Brain microvascular endothelial cell (primary cell): ENCODE results near the gene CAMTA1.

Experiments
- DNase-seq: peaks from one replicate; pipeline ENCODE4 v3.0.0-alpha.2; 2020
- H3K27ac ChIP-seq: fragments of 250-450 bp; sonication (Bioruptor Pico); 2 replicates; pipeline ENCODE4 v1.5.1; 2020; ENCODE audit warnings: mild to moderate bottlenecking, moderate library complexity
- H3K27me3 ChIP-seq: fragments of 250-450 bp; sonication (Bioruptor Pico); replicated peaks from 2 replicates; pipeline ENCODE4 v1.5.1; 2020; ENCODE audit warnings: mild to moderate bottlenecking
- H3K36me3 ChIP-seq: fragments of 250-450 bp; sonication (Bioruptor Pico); replicated peaks from 2 replicates; pipeline ENCODE4 v1.5.1; 2020; ENCODE audit warnings: mild to moderate bottlenecking
- H3K4me3 ChIP-seq: 2 replicates; pipeline ENCODE4 v1.5.1; 2011; ENCODE audit warnings: low read depth, mild to moderate bottlenecking, control low read depth, low read length, moderate library complexity
- in situ Hi-C: cut with HindIII; loops from 2 replicates; pipeline ENCODE4 v1.10.0; 2017; ENCODE audit warnings: low sequenced_read_pairs, low pct_ligation_motif_present
- TF ChIP-seq, protein P1 (sequence below): IDR thresholded peaks from 2 replicates; pipeline ENCODE4 v1.5.1; 2011; ENCODE audit warnings: low read depth, mild to moderate bottlenecking, moderate library complexity, low read length, control low read depth, inconsistent platforms; ENCODE audit errors: missing control alignments

The CAMTA1 gene

DNA sequence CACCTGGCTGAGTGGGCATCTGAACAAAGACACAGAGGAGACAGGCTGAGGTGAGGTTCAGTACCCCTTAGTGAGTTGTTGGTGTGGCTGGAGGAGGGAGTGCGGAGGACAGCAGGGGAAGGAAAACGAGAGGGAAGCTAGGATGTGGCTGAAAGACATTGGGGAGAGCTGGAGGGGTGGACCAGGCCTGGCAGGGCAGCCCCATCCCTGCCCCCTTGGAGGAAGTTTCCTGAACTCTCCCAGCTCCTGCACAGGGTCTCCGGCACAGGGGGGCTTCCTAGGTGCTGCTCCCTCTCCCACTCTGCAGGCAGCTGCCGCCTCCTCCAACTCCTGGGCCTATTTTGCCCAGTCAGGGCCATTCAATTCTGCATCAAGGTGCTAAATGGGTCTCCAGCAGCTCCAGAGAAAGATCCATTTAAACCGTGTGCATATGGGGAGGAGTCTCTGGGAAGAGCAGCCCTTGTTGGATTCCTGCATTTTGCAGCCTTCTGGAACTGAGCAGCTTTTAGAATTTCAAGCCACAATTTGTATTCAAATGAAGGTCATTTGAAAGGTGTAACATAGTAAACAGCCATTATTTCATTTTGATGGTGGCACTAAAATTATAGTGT is 193.9 kb downstream of the CAMTA1 start:
- no peak for DNase-seq
- TF ChIP-seq, protein P1, sequence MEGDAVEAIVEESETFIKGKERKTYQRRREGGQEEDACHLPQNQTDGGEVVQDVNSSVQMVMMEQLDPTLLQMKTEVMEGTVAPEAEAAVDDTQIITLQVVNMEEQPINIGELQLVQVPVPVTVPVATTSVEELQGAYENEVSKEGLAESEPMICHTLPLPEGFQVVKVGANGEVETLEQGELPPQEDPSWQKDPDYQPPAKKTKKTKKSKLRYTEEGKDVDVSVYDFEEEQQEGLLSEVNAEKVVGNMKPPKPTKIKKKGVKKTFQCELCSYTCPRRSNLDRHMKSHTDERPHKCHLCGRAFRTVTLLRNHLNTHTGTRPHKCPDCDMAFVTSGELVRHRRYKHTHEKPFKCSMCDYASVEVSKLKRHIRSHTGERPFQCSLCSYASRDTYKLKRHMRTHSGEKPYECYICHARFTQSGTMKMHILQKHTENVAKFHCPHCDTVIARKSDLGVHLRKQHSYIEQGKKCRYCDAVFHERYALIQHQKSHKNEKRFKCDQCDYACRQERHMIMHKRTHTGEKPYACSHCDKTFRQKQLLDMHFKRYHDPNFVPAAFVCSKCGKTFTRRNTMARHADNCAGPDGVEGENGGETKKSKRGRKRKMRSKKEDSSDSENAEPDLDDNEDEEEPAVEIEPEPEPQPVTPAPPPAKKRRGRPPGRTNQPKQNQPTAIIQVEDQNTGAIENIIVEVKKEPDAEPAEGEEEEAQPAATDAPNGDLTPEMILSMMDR = no peak

DNA sequence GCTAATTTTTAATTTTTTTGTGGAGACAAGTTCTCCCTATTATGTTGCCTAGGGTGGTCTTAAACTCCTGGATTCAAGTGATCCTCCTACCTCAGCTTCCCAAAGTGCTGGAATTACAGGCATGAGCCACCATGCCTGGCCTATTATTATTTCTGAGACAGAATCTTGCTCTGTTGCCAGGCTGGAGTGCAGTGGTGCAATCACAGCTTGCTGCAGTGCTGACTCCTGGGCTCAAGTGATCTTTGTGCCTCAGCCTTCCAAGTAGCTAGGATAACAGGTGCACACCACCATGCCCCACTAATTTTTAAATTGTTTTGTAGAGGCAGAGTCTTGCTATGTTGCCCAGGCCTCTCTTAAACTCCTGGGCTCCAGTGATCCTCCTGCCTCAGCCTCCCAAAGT is 196.3 kb downstream of the CAMTA1 start:
- no peaks in the 10 kb centered on the region for H3K27me3 ChIP-seq
- no peaks in the 10 kb centered on the region for H3K36me3 ChIP-seq
- TF ChIP-seq, protein P1 = no peak
- H3K4me3 ChIP-seq = no peak overlapping the region
- DNase-seq = no peak
- no peak overlapping the region for H3K27ac ChIP-seq
- in situ Hi-C loops = no loop called here

More for the DNA sequence above, 193.9 kb downstream of the CAMTA1 start:
- in situ Hi-C loops = no loop called here
- Histone ChIP-seq H3K4me3 (no peak overlapping the region), H3K36me3 (no peaks in the 10 kb centered on the region), H3K27ac (no peak overlapping the region), H3K27me3 (no peaks in the 10 kb centered on the region)

DNA sequence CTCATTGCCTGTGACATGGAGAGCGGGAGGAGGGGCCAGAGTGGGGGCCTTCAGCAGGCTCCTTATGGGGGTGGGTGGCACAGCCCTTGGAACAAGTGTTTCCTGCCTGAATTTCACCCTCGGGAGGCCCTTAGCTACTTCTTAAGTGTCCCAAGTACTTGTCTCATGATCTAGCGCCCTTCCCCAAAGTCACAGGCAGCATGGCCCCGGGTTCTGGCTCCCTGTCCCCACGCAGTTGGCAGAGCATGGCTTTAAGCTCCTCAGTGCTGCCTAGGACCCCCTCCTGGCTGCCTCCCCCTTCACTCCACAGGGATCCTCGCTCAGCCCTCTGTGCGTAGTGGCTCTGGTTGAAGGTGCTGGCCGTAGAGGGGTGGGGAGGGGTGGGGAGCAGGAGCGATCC is 197.2 kb downstream of the CAMTA1 start:
- no peak overlapping the region for H3K4me3 ChIP-seq
- TF ChIP-seq, protein P1 = no peak
- H3K27me3 ChIP-seq = no peaks in the 10 kb centered on the region
- no peak overlapping the region for H3K27ac ChIP-seq
- DNase-seq = no peak
- H3K36me3 ChIP-seq = no peaks in the 10 kb centered on the region
- in situ Hi-C loops = no loop called here

DNA sequence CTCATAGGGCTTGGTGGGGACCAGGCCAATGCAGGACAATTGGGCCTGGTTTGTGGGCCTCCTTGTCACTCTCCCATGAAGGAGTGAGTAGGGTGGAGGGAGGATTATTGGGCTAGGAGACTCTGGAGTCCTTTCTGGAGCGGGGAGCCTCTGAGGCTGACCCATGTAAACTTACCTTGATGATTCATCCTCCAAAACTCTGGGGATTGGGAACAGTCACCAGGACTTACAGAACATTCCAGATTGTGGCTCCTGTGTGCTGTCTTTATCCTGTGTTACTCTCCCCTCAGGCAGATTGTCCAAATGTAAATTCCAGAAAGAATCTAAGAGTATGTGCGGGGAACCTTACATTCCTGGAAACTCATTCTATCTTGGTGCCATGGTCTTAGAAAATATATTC is 197.6 kb downstream of the CAMTA1 start:
- H3K36me3 ChIP-seq = no peaks in the 10 kb centered on the region
- no peak overlapping the region for H3K27ac ChIP-seq
- H3K27me3 ChIP-seq = no peaks in the 10 kb centered on the region
- in situ Hi-C loops = no loop called here
- H3K4me3 ChIP-seq = no peak overlapping the region
- TF ChIP-seq, protein P1 = no peak
- DNase-seq = no peak

DNA sequence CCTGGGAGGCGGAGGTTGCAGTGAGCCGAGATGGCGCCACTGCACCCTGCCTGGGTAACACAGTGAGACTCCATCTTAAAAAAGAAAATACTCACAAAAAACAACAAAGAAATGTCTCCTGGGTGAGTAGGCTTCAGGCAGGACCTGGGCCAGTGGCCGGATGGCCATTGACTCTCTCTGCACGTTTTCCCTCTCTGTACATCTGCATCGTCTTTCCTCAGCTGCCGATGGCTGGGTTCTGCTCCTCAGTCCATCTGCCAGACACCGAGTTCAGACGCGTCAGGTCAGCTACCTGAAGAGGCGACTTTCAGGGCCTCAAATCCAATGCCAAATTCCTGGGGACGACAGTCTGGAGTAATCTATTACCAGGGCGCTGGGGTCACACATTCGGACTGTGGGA is 199.3 kb downstream of the CAMTA1 start:
- in situ Hi-C loops = no loop called here
- no peaks in the 10 kb centered on the region for H3K27me3 ChIP-seq
- H3K36me3 ChIP-seq = no peaks in the 10 kb centered on the region
- H3K27ac ChIP-seq = no peak overlapping the region
- no peak for DNase-seq
- TF ChIP-seq, protein P1 = no peak
- no peak overlapping the region for H3K4me3 ChIP-seq

DNA sequence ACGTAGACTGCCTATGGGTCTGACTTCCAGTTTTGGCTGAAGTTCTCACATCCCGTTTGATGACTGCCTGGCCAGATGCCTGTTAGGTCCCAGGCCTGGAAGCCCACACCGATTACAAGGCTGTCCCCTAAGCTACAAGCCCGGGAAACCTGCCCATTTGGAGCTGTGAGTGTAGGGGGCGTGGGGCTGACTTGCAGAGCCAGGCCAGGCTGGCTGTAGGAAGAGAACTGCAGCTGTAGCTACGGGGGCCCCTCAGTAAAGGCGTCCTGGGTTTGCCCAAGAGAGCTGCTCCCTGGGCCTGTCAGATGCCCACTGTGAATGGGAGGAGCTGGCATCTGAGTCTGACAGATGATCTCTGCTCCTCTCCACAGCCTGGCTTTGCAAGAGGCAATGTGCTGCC is 199.7 kb downstream of the CAMTA1 start:
- H3K27me3 ChIP-seq = no peaks in the 10 kb centered on the region
- TF ChIP-seq, protein P1 = no peak
- no peaks in the 10 kb centered on the region for H3K36me3 ChIP-seq
- in situ Hi-C loops = no loop called here
- no peak for DNase-seq
- no peak overlapping the region for H3K4me3 ChIP-seq
- no peak overlapping the region for H3K27ac ChIP-seq
